Measurements from ENCODE around the gene IL6. TPM values are rescaled to one million over a fixed set of nuclear protein-coding genes. Genes with fewer than 3 reads are reported as not detected.

Gene IL6
- total and polyA plus RNA-seq, 9 of the 15 experiments (the other 6 are each of a cell fraction or from before 2014, with no cell fraction given): 0.76 to 2.9 (median 1.5) TPM

DNA sequence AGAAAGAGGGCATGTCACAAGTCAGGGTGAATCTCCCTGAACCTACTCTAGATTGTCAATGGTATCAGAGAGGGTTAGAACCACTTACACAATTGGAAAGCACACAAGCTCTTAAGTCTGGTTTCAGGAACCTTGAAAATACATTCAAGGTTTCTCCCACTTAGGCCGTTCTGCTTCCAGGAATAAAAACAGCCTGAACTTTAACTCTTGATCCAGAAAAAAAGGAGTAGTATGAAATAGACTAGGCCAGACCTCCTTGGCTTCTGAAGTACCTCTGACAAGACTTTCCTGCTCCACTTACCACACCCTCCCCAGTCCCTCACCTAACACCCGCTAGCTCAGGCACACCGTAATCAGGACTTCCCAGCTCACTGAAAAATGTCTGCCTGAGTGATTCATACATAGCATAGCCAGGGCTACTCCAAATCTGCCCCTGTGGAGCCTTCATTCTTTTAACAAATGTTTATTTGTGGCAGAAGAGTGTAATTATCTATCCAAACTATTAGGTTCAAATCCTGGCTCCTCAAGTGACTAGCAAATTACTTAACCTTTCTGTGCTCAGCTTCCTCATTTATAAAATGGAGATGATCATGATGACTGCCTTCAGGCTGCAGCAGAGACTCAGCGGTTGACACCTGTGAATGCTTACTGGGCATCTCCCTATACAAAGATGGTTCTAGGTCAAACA, 30.3 kb upstream of the IL6 start (continued):
- TF ChIP-seq ZNF407 (IDR thresholded peaks at IDR 0.05; ENCODE audit: low read depth) (no peak), PHB (CRISPR knock-in tag; IDR thresholded peaks at IDR 0.05) (0 out of 2 replicates have a peak, but pooled peaks have one; percentile 67), ZBTB8A (IDR thresholded peaks at IDR 0.05; ENCODE audit: partially characterized antibody) (no peak), RAD21 (CRISPR knock-in tag; conservative IDR thresholded peaks at IDR 0.05 in 1 of 2, IDR thresholded peaks at IDR 0.05 in 1 of 2) (peak in 1 of 2 experiments; percentile 8; a peak in 1 of 4 replicates), ZNF586 (CRISPR knock-in tag; conservative IDR thresholded peaks at IDR 0.05) (no peak), NR2C2 (CRISPR knock-in tag; IDR thresholded peaks at IDR 0.05) (no peak), NR2C2 (tag; IDR thresholded peaks at IDR 0.05) (peak; percentile 54), NCOA6 (IDR thresholded peaks at IDR 0.05) (peak; percentile 62; the same call in 1 of the 2 replicates), ZBTB1 (CRISPR knock-in tag; IDR thresholded peaks at IDR 0.05; ENCODE audit: borderline replicate concordance, low read depth) (no peak), ZNF175 (CRISPR knock-in tag; IDR thresholded peaks at IDR 0.05; ENCODE audit: low read depth) (peak; percentile 62; the same call in 1 of the 2 replicates), L3MBTL2 (IDR thresholded peaks at IDR 0.05) (peak; percentile 62), NRF1 (conservative IDR thresholded peaks at IDR 0.05 in 1 of 2, IDR thresholded peaks at IDR 0.05 in 1 of 2) (peak; percentile 28 to 38; a peak in 2 of 4 replicates), SMARCC2 (IDR thresholded peaks at IDR 0.05; ENCODE audit: low read depth) (peak; percentile 19; the same call in 1 of the 2 replicates), FOXK2 (conservative IDR thresholded peaks at IDR 0.05 in 1 of 2, IDR thresholded peaks at IDR 0.05 in 1 of 2; ENCODE audit: low read depth in 2 of 2) (0 out of 4 replicates have a peak, but pooled peaks of 1 of the 2 experiments have one; percentile 16)
- TF ChIP-seq, protein P1, sequence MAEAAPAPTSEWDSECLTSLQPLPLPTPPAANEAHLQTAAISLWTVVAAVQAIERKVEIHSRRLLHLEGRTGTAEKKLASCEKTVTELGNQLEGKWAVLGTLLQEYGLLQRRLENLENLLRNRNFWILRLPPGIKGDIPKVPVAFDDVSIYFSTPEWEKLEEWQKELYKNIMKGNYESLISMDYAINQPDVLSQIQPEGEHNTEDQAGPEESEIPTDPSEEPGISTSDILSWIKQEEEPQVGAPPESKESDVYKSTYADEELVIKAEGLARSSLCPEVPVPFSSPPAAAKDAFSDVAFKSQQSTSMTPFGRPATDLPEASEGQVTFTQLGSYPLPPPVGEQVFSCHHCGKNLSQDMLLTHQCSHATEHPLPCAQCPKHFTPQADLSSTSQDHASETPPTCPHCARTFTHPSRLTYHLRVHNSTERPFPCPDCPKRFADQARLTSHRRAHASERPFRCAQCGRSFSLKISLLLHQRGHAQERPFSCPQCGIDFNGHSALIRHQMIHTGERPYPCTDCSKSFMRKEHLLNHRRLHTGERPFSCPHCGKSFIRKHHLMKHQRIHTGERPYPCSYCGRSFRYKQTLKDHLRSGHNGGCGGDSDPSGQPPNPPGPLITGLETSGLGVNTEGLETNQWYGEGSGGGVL (CRISPR knock-in tag; IDR thresholded peaks at IDR 0.05): no peak
